Stimulated activated CD8-positive, alpha-beta memory T cell treated with anti-CD3 and anti-CD28 coated beads, Interleukin-7, amount 100 ng/mL, for 4 hours (primary cell): ENCODE results near the gene ACOT2.
"Not testable (repeated sequence)": the region's sequence is repeated elsewhere in the genome, so short reads cannot be mapped to it uniquely, and the experiment has no call there.

Experiments
- DNase-seq, 2 donors: peaks; one replicate each; pipeline ENCODE4 v3.0.0-alpha.2; 2020; ENCODE audit warnings: low read depth in 2 of 2

Gene ACOT2

DNA sequence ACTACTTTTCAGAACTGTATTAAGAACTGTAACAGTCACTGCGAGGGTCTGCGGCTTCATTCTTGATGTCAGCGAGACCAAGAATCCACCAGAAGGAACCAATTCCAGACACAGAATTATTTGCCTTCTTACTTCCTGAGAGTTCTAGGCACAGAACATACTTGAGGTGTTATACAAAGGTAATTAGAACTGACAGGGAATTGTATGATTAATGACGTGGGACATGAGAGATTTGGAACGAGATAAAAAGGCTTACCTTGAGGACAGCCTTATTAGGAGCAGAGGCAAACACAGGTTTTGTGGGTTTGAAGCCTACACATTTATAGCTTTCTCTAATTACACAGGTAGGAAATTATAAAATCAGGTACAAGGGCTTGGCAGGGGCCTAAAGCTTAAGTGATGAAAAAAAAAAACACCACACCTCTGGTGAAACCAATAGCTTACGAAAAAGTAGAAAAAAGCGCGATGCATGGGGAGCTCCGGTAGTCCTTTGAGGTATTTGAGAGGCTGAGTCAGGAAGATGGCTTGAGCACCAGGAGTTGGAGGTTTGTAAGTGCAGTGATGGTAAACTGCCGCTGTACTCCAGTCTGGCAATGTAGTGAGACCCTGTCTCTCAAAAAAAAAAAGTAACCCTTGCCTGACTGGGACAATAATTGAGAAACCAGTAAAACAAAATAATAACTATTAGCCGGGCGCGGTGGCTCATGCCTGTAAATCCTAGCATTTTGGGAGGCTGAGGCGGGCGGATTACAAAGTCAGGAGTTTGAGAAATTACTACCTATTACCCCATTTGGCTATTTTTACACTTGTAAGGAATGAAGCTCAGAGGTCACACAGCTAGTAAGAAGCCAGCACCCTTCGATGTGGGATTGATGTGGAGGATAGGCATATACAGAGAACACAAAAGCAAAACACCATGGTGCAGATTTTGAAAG lies 795 bp upstream of the ACOT2 start:
- no peak for DNase-seq

DNA sequence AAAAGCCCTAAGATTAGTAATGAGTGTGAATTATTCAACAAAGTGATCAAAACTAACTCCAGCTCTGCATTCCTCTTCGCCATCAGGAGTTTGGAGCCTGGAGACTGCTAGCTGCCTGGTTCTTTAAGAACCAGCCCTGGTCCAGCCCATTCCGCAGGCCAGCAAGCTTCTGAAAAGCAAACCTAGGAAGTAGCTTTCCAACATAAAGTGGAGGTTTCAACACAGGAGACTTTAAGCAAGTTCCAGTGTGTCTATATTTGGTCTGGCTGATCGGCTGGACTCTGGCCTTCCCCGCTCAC lies 178 bp upstream of the ACOT2 start:
- DNase-seq: not testable (repeated sequence)

DNA sequence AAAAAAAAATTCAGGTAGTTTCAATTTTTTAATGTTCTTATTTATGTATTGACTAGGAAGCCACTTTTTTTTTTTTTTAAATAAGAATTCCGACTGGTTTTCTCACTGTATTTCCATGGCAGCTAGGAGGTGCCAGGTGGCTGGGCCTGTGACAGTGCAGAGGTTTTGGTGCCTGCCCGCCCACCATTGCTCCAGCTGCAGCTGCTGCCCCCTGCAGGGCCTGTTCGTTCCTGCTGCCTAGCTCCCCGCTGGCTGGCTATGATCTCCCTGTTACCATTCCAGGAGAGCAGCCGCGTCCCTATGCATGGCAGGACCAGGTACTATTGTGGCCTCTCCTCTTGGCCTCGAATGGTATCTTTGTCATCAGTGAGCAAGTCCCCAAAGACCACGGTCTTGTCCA lies 1.9 kb downstream of the ACOT2 start:
- DNase-seq: peak; percentile 39 to 45

DNA sequence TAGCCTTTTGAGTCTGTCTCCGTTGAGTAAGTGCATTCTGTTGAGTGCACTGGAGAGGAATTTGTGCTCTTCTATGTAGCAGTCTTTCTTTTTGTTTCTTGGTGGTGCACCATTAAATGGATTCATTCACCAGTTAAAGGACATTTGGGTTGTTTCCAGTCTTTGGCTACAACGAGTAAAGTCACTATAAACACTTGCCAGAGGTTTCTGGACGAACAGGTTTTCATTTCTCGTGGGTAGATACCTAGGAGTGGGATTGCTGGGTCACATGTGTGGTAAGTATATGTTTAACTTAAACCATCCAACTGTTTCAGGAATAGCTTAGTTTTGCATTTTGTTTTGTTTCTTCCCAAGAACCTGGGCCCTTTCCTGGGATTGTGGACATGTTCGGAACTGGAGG lies 4.0 kb downstream of the ACOT2 start:
- DNase-seq: not testable (repeated sequence)

DNA sequence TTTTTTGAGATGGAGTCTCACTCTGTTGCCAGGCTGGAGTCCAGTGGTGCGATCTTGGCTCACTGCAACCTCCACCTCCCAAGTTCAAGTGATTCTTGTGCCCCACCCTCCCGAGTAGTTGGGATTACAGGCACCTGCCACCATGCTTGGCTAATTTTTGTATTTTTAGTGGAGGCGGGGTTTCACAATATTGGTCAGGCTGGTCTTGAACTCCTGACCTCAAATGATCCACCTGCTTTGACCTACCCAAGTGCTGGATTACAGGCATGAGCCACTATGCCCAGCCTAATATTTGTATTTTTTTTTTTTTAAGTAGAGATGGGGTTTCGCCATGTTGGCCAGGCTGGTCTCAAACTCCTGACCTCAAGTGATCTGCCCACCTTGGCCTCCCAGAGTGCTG lies 4.7 kb downstream of the ACOT2 start:
- not testable (repeated sequence) for DNase-seq

DNA sequence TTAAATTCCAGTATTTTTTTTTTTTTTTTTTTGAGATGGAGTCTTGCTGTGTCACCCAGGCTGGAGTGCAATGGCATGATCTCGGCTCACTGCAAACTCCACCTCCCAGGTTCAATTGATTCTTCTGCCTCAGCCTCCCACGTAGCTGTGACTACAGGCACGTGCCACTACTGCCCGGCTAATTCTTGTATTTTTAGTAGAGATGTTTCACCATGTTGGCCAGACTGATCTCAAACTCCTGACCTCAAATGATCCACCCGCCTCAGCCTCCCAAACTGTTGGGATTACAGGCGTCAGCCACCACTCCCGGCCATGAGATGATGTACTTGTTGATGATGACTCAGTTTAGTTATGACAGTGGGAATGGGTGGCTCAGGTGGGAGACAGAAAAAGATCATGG lies 5.2 kb downstream of the ACOT2 start:
- not testable (repeated sequence) for DNase-seq

DNA sequence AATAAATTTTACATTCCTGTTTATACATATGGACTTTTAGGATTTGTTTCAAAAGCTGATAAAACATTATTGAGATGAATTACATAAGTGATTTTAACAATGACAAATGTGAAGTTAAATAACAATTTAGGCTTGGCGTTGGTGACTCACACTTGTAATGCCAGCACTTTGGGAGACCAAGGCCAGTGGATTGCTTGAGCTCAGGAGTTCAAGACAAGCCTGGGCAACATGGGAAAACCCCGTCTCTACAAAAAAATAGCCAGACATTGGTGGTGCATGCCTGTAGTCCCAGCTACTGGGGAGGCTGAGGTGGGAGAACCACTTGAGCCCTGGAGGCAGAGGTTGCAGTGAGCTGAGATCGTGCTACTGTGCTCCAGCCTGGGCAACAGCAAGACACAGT lies 7.4 kb downstream of the ACOT2 start:
- DNase-seq: no peak

DNA sequence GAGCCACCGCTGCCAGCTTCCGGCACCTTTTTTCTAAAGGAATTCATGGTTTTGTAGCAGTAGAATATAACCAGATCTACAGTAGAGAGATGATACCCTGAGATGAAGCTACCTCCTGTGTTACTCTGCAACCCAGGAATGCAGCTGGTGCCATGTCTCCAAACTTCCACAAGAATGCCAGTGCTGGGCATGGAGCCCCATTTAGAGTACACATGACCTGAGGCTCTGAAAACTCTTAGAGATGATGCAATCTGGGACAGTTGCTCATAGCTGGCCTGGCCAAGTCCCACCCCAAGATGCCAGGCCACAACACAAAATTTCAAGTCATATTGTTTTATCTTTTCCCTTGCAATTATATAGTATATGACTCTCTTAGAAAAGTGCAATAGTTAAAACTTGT lies 8.2 kb downstream of the ACOT2 start:
- DNase-seq: not testable (repeated sequence)

DNA sequence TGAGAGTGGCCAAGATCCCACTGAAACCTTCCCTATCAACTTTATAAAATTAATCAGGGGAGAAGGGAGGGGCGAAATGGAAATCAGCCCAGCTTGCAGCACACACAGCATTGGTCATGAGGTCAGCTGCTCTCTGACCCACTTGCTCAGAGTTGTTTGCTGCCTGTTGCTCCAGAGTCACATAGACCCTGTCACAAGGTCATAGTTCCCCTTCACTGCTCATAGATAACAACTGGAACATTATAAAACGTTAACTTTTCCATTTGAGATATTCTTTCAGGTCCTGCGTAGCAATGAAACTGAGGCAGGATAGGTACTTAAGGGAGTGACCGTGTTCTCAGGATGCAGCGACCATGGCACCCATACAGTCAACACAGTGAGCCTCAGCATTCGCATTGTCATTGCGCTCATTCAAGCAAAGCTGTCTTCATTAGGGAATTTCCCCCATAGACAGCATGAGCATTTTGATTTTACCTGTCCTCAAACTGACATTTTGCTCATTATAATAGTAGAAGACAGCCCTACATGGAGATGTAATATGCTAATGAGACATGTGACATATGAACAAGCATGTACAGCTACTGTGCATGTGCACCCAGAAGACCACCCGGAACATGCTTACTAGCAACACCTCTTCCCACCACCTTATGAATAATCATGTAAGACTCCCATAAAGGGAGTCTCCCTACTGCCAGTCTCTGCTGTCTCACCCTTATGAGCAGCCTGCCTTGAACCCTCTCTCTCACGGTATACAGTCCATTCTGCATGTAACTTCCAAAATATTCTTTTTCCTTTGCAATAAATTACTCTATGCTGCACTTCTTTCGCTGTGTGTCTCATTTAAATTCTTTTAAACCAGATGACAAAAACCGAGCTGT lies 13.3 kb downstream of the ACOT2 start:
- DNase-seq: not testable (repeated sequence)

DNA sequence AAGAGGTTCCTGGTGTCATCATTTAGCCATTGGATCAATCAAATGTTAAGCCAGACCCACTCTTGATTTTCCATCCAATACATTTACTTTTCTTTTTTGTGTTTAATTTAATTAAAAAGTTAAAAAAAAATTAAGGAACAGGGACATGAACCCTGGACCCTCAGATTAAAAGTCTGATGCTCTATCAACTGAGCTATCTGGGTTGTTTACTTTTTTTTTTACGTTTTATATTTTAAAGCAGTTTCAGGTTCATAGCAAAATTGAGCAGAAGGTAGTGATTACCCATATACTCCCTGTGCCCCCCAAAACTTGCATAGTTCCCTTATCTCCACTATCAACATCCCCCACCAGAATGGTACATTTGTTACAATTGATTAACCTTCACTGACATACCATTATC lies 19.7 kb downstream of the ACOT2 start:
- DNase-seq: no peak

DNA sequence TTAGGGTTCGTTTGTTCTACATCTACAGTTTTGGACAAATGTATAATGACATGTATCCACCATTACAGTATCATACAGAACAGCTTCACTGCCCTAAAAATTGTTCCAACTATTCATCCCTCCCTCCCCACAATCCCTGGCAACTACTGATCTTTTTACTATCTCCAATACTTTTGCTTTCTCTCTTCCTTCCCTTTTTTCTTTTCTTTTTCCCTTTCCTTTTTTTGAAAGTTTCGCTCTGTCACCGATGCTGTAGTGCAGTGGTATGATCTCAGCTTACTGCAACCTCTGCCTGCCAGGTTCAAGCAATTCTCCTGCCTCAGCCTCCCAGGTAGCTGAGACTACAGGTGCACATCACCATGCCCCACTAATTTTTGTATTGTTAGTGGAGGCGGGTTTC lies 20.1 kb downstream of the ACOT2 start:
- DNase-seq: no peak

DNA sequence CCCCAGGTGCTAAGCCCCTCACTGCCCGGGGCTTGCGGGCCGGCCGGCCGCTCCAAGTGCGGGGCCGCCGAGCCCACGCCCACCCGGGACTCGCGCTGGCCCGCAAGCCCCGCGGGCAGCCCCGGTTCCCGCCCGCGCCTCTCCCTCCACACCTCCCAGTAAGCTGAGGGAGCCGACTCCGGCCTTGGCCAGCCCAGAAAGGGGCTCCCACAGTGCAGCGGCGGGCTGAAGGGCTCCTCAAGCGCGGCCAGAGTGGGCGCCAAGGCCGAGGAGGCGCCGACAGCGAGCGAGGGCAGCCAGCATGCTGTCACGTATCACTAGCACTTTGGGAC lies 21.6 kb downstream of the ACOT2 start:
- DNase-seq: not testable (repeated sequence)

DNA sequence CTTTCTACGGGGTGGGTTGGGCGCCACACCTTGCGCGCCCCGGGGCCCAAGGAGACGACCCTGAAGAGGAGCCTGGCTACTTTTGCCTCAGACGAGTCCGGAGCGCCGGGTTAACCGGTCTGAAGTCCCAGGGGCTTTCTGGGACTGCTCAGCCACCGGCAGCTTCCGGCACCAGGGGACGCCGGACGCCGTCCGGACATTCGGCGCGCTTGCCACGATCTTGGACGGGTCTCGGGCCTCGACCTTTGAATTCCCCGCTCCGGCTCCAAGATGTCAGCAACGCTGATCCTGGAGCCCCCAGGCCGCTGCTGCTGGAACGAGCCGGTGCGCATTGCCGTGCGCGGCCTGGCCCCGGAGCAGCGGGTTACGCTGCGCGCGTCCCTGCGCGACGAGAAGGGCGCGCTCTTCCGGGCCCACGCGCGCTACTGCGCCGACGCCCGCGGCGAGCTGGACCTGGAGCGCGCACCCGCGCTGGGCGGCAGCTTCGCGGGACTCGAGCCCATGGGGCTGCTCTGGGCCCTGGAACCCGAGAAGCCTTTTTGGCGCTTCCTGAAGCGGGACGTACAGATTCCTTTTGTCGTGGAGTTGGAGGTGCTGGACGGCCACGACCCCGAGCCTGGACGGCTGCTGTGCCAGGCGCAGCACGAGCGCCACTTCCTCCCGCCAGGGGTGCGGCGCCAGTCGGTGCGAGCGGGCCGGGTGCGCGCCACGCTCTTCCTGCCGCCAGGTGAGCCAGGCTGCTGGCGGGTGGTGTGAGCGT lies 22.9 kb downstream of the ACOT2 start, which contains the start of gene ACOT4:
TSS of gene ACOT4 (plus strand) at position 184 of the 760 bp plus-strand sequence. CDS start at position 271, 87 bp downstream.
- DNase-seq: peak in 1 of 2 donors; percentile 45

DNA sequence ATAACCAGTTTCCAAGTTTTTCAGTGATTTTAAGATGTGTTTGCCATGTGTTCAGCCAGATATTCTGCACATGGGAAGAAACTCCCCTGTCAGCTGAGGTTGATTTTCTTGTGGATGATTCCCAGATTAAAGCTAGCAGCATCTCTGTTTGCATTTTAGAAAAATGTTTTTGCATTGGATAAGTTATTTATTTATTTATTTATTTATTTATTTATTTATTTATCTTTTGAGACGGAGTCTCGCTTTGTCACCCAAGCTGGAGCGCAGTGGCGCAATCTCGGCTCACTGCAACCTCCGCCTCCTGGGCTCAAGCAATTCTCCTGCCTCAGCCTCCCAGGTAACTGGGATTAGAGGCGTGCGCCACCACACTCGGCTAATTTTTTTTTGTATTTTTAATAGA lies 25.5 kb downstream of the ACOT2 start:
- no peak for DNase-seq

DNA sequence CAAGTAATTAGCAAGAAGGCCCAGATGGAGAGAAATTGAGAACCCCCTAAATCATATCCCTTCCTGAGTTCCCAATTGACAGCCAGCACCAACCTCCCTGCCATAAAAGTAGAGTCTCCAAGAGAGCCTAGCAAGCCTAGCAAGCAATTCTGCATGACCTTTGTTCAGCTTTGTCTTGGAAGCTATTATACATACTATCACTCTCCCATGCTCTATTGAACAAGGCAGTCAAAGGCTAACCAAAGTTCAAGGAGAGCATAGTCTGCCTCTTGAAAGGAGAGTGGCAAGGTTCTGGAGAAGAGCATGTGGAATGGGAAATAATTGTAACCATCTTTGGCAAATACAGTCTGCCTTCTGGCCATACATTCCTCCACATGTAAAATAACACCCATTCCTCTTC lies 30.5 kb downstream of the ACOT2 start:
- no peak for DNase-seq

DNA sequence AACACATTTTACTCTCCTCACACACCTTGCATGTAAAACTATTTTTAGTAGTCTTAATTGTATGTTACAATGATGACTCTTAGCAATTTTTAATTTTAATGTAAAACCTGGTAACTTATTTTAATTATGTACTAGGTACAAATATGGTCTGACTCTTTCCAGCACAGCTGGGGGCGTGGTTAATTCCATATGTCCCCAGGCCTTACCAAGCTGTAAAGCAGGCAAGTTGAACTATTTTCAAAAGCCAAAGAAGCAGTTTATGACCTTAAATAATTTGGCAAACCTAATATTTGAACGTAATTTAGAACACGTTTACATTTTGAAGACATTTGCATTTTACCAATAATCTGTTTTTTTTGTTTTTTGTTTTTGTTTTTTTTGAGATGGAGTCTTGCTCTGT lies 34.0 kb downstream of the ACOT2 start:
- DNase-seq: no peak

DNA sequence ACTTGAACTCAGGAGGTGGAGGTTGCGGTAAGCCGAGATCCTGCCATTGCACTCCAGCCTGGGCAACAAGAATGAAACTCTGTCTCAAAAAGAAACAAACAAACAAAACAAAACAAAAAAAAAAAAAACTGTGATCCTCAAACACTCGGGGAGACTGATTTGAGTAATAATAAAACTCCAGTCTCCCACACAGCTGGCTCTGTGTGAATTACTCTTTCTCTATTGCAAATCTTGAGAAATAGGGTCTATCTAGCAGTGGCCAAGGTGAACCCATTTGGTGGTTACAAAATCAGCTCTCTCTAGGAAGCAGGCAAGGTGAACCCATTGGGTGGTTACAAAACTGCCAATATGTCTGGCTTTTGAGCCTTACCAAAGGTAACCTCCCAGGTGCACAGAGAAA lies 37.3 kb downstream of the ACOT2 start:
- no peak for DNase-seq

DNA sequence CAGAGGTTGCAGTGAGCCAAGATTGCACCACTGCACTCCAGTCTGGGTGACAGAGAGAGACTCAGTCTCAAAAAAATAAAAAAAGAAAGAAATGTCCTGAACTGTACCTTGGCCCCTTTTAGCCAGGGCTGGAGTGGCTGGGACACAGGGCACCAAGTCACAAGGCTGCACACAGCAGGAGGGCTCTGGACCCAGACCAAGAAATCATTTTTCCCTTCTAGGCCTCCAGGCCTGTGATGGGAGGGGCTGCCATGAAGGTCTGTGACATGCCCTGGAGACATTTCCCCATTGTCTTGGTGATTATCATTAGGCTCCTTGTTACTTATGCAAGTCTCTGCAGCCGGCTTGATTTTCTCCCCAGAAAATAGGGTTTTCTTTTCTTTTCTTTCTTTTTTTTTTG lies 38.2 kb downstream of the ACOT2 start:
- DNase-seq: no peak

DNA sequence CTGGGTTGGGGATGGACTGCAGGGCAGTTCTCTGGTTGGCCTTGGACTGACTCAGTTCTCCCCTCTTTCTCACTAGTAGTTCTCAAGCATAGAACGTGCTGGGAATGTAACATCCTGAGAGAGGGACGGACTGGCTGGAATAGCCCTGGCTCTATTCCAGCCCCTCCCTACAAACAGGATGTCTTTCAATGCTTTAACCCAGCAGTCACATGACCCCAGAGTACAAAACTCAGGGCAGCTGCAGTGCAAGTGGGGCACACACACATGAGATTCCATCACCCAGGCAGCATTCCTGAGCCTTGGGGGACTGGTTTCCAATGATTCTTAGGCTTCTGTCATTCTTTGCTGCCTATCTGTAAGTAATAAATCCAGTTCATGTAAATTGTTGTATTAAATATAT lies 41.7 kb downstream of the ACOT2 start:
- DNase-seq: no peak

DNA sequence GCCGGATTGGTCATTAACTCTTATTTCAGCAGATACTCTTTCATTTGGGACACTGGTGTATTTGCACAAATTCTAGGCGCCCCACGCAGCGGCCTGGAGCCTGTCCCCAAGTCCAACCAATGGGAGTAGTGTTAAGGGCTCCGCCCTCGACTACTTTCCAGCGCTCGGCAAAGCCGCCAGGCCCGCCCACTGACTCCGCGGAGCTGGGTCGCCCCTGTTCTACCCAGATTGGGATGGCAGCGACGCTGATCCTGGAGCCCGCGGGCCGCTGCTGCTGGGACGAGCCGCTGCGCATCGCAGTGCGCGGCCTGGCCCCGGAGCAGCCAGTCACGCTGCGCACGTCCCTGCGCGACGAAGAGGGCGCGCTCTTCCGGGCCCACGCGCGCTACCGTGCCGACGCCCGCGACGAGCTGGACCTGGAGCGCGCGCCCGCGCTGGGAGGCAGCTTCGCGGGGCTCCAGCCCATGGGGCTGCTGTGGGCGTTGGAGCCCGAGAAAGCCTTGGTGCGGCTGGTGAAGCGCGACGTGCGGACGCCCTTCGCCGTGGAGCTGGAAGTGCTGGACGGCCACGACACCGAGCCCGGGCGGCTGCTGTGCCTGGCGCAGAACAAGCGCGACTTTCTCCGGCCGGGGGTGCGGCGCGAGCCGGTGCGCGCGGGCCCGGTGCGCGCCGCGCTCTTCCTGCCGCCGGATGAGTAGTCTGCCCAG lies 43.5 kb downstream of the ACOT2 start, which contains the start of gene ACOT6:
TSS of gene ACOT6 (plus strand) at position 179 of the 707 bp plus-strand sequence. CDS start at position 234, 55 bp downstream.
- DNase-seq: peak; percentile 15 to 63

DNA sequence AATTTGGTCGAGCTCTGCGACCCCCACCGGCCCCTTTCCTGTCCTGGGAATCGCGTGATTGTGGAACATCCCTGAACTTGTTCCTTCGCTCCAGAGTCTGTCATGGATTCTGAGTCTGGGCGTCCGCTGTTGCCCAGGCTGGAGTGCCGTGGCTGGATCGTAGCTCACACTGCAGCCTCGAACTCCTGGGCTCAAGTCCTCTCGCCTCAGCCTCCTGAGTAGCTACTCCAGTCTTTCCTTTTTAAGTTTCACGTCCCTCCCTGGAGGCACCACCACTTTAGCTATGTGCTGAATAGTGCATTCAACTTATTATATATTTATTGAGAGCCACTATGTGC lies 44.0 kb downstream of the ACOT2 start:
- no peak for DNase-seq
